H1 (cell line): Measurements from ENCODE around the gene OR10V1. TPM values are rescaled to one million over a fixed set of nuclear protein-coding genes. Genes with fewer than 3 reads are reported as not detected.
A peak's percentile ranks its signal among the peaks of the same experiment; 100 is the strongest.

ENCODE experiments used
- CTCF ChIA-PET: fragments of 300-600 bp; sonication (Branson Sonifier 250); formaldehyde crosslinking; loops from one replicate; lab custom pipeline; 2021; ENCODE audit not compliant: partially characterized antibody; lab: Charles Lee
- POLR2A ChIA-PET: fragments of 300-600 bp; sonication (Branson Sonifier 250); formaldehyde crosslinking; loops from one replicate; lab custom pipeline; 2021; ENCODE audit warnings: inconsistent platforms; ENCODE audit not compliant: partially characterized antibody; lab: Charles Lee
- DNase-seq, 2 experiments: peaks; one replicate each; pipeline versions ENCODE4 v3.0.0 to v3.0.0-alpha.2; 2010 to 2022; ENCODE audit warnings: low spot score in 2 of 2, low read depth in 1 of 2, mixed read lengths in 1 of 2
- FAIRE-seq: peaks from 2 replicates; lab custom pipeline; 2011; peaks lifted over from hg19 to GRCh38; lab: Jason Lieb, UNC
- H2AFZ ChIP-seq: 2 replicates; pipeline ENCODE4 v1.8.1; 2012; ENCODE audit warnings: low read length, inconsistent platforms
- H2AK5ac ChIP-seq: 2 replicates; pipeline ENCODE4 v1.6.1; 2013; ENCODE audit warnings: low read depth, low read length
- H2BK120ac ChIP-seq: replicated peaks from 2 replicates; pipeline ENCODE3; 2013; ENCODE audit warnings: low read depth, low read length, inconsistent platforms
- H2BK12ac ChIP-seq: 2 replicates; pipeline ENCODE4 v1.6.1; 2013; ENCODE audit warnings: low read depth, low read length
- H2BK15ac ChIP-seq: 2 replicates; pipeline ENCODE4 v1.6.1; 2013; ENCODE audit warnings: low read length
- H2BK20ac ChIP-seq: 2 replicates; pipeline ENCODE4 v1.6.1; 2013; ENCODE audit warnings: low read length
- H2BK5ac ChIP-seq: 2 replicates; pipeline ENCODE4 v1.6.1; 2013; ENCODE audit warnings: low read depth, low read length
- H3K14ac ChIP-seq: 2 replicates; pipeline ENCODE4 v1.6.1; 2013; ENCODE audit warnings: inconsistent platforms; ENCODE audit not compliant: insufficient read length
- H3K18ac ChIP-seq: 2 replicates; pipeline ENCODE4 v1.6.1; 2013; ENCODE audit warnings: low read length; ENCODE audit errors: extremely low read depth
- H3K23ac ChIP-seq: 2 replicates; pipeline ENCODE4 v1.6.1; 2013; ENCODE audit warnings: inconsistent platforms; ENCODE audit not compliant: insufficient read length
- H3K23me2 ChIP-seq: 2 replicates; pipeline ENCODE4 v1.6.1; 2013; ENCODE audit warnings: low read depth, low read length
- H3K27ac ChIP-seq: 2 replicates; pipeline ENCODE4 v1.6.1; 2011; ENCODE audit warnings: low read depth, low read length, inconsistent platforms
- H3K27me3 ChIP-seq, 4 experiments: replicated peaks in 1 of 4; 1 replicate in 1 of 4; 2 replicates in 3 of 4; pipeline versions ENCODE4 v1.6.1 to v1.8.1; 2011 to 2013; ENCODE audit warnings: low read length in 3 of 4, mild to moderate bottlenecking in 3 of 4, inconsistent platforms in 2 of 4, mixed read lengths in 2 of 4, moderate library complexity in 1 of 4; ENCODE audit not compliant: control insufficient read depth in 3 of 4, insufficient read depth in 3 of 4; ENCODE audit errors: extremely low read depth in 1 of 4
- H3K36me3 ChIP-seq, 4 experiments: 2 replicates each; pipeline versions ENCODE4 v1.6.1 to v1.8.1; 2011 to 2013; ENCODE audit warnings: mild to moderate bottlenecking in 4 of 4, low read length in 3 of 4, moderate library complexity in 2 of 4, control low read depth in 1 of 4, inconsistent platforms in 1 of 4; ENCODE audit not compliant: insufficient read depth in 4 of 4, control insufficient read depth in 2 of 4
- H3K4ac ChIP-seq: replicated peaks from 2 replicates; pipeline ENCODE3; 2013; ENCODE audit warnings: low read length, low read depth, mixed read lengths, inconsistent platforms; ENCODE audit not compliant: insufficient read length
- H3K4me1 ChIP-seq, 4 experiments: replicated peaks in 1 of 4; 1 replicate in 1 of 4; 2 replicates in 3 of 4; pipeline versions ENCODE4 v1.6.1 to v1.8.1; 2011 to 2013; ENCODE audit warnings: low read length in 3 of 4, inconsistent platforms in 2 of 4, mixed read lengths in 1 of 4; ENCODE audit not compliant: insufficient read depth in 4 of 4, control insufficient read depth in 3 of 4
- H3K4me2 ChIP-seq, 2 experiments: 2 replicates each; pipeline versions ENCODE4 v1.6.1 to v1.8.1; 2011 to 2013; ENCODE audit warnings: low read depth in 2 of 2, low read length in 2 of 2, control low read depth in 1 of 2, inconsistent platforms in 1 of 2, mild to moderate bottlenecking in 1 of 2; ENCODE audit not compliant: insufficient read depth in 1 of 2
- H3K4me3 ChIP-seq, 4 experiments: fragments of 200-600, 300-600 bp in 1 of 4; sonication (generic), shearing (Covaris generic), sonication (Bioruptor Twin) in 1 of 4; 2 replicates each; pipeline versions ENCODE4 v1.5.1 to v1.8.1; 2011 to 2016; ENCODE audit warnings: low read length in 4 of 4, low read depth in 3 of 4, control low read depth in 2 of 4, inconsistent platforms in 2 of 4, mild to moderate bottlenecking in 2 of 4, mixed read lengths in 1 of 4, moderate library complexity in 1 of 4; ENCODE audit not compliant: insufficient read depth in 2 of 4; ENCODE audit errors: extremely low read depth in 1 of 4
- H3K56ac ChIP-seq: replicated peaks from 2 replicates; pipeline ENCODE3; 2013; ENCODE audit warnings: low read depth, mild to moderate bottlenecking, mixed read lengths, low read length, inconsistent platforms; ENCODE audit not compliant: insufficient read length
- H3K79me1 ChIP-seq: 2 replicates; pipeline ENCODE4 v1.6.1; 2013; ENCODE audit warnings: low read depth, low read length, control low read depth
- H3K79me2 ChIP-seq, 2 experiments: 2 replicates each; pipeline versions ENCODE4 v1.6.1 to v1.8.1; 2012 to 2013; ENCODE audit warnings: low read length in 2 of 2, mild to moderate bottlenecking in 2 of 2, inconsistent platforms in 1 of 2; ENCODE audit not compliant: insufficient read depth in 2 of 2, control insufficient read depth in 1 of 2
- H3K9ac ChIP-seq, 4 experiments: replicated peaks in 1 of 4; 1 replicate in 1 of 4; 2 replicates in 3 of 4; pipeline versions ENCODE4 v1.6.1 to v1.8.1; 2011 to 2013; ENCODE audit warnings: low read depth in 3 of 4, low read length in 3 of 4, control low read depth in 2 of 4, mild to moderate bottlenecking in 2 of 4, moderate library complexity in 2 of 4, inconsistent platforms in 1 of 4; ENCODE audit errors: extremely low read depth in 1 of 4
- H3K9me3 ChIP-seq, 2 experiments: 2 replicates each; pipeline versions ENCODE4 v1.6.1 to v1.8.1; 2012 to 2013; ENCODE audit warnings: mild to moderate bottlenecking in 2 of 2, moderate library complexity in 2 of 2, control low read depth in 1 of 2, inconsistent platforms in 1 of 2, low read depth in 1 of 2, low read length in 1 of 2, mixed read lengths in 1 of 2; ENCODE audit not compliant: insufficient read depth in 2 of 2
- H4K20me1 ChIP-seq, 2 experiments: replicated peaks in 1 of 2; 2 replicates each; pipeline versions ENCODE3 to v1.8.1; 2011 to 2013; ENCODE audit warnings: inconsistent platforms in 2 of 2, low read length in 2 of 2, mild to moderate bottlenecking in 1 of 2; ENCODE audit not compliant: insufficient read depth in 2 of 2, control insufficient read depth in 1 of 2
- H4K5ac ChIP-seq: 2 replicates; pipeline ENCODE4 v1.6.1; 2013; ENCODE audit warnings: low read length, low read depth, mixed read lengths, inconsistent platforms; ENCODE audit not compliant: insufficient read length
- H4K8ac ChIP-seq: 2 replicates; pipeline ENCODE4 v1.8.0; 2013; ENCODE audit warnings: mild to moderate bottlenecking, moderate library complexity, low read length, inconsistent platforms; ENCODE audit not compliant: insufficient read depth; ENCODE audit errors: extremely low read depth
- H4K91ac ChIP-seq: replicated peaks from 2 replicates; pipeline ENCODE3; 2013; ENCODE audit warnings: low read length, mixed read lengths, inconsistent platforms; ENCODE audit not compliant: insufficient read length
- CBX5 ChIP-seq: fragments of 300-800, 300-1000 bp; sonication (generic); IDR thresholded peaks from 2 replicates; pipeline ENCODE4 v1.7.1; 2016; ENCODE audit warnings: antibody characterized with exemption, low read length, low read depth
- GTF2F1 ChIP-seq: IDR thresholded peaks from 2 replicates; pipeline ENCODE4 v1.6.1; 2012; ENCODE audit warnings: low read depth, low read length, improper control_type of control experiment, borderline replicate concordance
- HDAC2 ChIP-seq, 2 experiments: fragments of 300-600 bp in 1 of 2; sonication (generic) in 1 of 2; IDR thresholded peaks; 2 replicates each; pipeline ENCODE4 v1.6.1; 2011 to 2012; ENCODE audit warnings: low read depth in 2 of 2, low read length in 2 of 2, mild to moderate bottlenecking in 2 of 2, moderate library complexity in 2 of 2, borderline replicate concordance in 1 of 2, inconsistent platforms in 1 of 2
- JUND ChIP-seq: IDR thresholded peaks from 2 replicates; pipeline ENCODE4 v1.6.1; 2011; ENCODE audit warnings: mild to moderate bottlenecking, improper control_type of control experiment, low read length
- POLR2AphosphoS5 ChIP-seq: IDR thresholded peaks from 2 replicates; pipeline ENCODE4 v1.6.1; 2011; ENCODE audit warnings: low read depth, low read length
- POU5F1 ChIP-seq: IDR thresholded peaks from 2 replicates; pipeline ENCODE4 v1.6.1; 2011; ENCODE audit warnings: low read depth, mild to moderate bottlenecking, low read length, moderate library complexity
- RAD21 ChIP-seq, 2 experiments: IDR thresholded peaks in 1 of 2; conservative IDR thresholded peaks in 1 of 2; 2 replicates each; pipeline ENCODE4 v1.6.1; 2011; ENCODE audit warnings: low read depth in 2 of 2, low read length in 2 of 2, improper control_type of control experiment in 1 of 2, inconsistent platforms in 1 of 2, mild to moderate bottlenecking in 1 of 2, moderate library complexity in 1 of 2
- SAP30 ChIP-seq: fragments of 300-600 bp; sonication (generic); IDR thresholded peaks from 2 replicates; pipeline ENCODE4 v1.7.1; 2012; ENCODE audit warnings: low read length, moderate library complexity, mild to moderate bottlenecking, inconsistent platforms; ENCODE audit not compliant: insufficient read depth, insufficient replicate concordance
- SIN3A ChIP-seq, 2 experiments: IDR thresholded peaks in 1 of 2; conservative IDR thresholded peaks in 1 of 2; 2 replicates each; pipeline ENCODE4 v1.6.1; 2011 to 2012; ENCODE audit warnings: low read length in 2 of 2, improper control_type of control experiment in 1 of 2, low read depth in 1 of 2, mild to moderate bottlenecking in 1 of 2
- SRF ChIP-seq: IDR thresholded peaks from 2 replicates; pipeline ENCODE4 v1.6.1; 2011; ENCODE audit warnings: mild to moderate bottlenecking, low read depth, low read length, moderate library complexity
- TBP ChIP-seq: IDR thresholded peaks from 2 replicates; pipeline ENCODE4 v1.6.1; 2011; ENCODE audit warnings: low read depth, low read length, improper control_type of control experiment
- WGBS, 2 experiments: shearing (Covaris generic) in 1 of 2; methylation state at CpG; one replicate each; pipeline versions ENCODE4 v1.1.6 to v1.1.7; 2013 to 2015; ENCODE audit warnings: low lambda C conversion rate in 2 of 2, mixed read lengths in 2 of 2, inconsistent platforms in 1 of 2, low coverage in 1 of 2, missing lambda C conversion rate in 1 of 2; ENCODE audit not compliant: insufficient replicate concordance in 2 of 2, insufficient coverage in 1 of 2, insufficient read length in 1 of 2; ENCODE audit errors: extremely low coverage in 1 of 2, missing lambda C conversion rate in 1 of 2; 5-methylcytosine and 5-hydroxymethylcytosine counted together
- polyA plus RNA-seq, 7 experiments: library from polyadenylated mRNA; depleted of rRNA in 3 of 7; stranded (reverse) in 5 of 7; unstranded in 2 of 7; fragments of >200 nt in 5 of 7; fragments of 200-250 nt in 2 of 7; gene quantifications; 1 replicate in 5 of 7; 2 replicates in 1 of 7; 4 replicates in 1 of 7; pipeline versions ENCODE4 v1.2.1 to v1.2.3, GENCODE V29; 2011 to 2013; ENCODE audit warnings: missing spikeins in 2 of 7, mixed read lengths in 2 of 7
- total RNA-seq: library from RNA; stranded (reverse); fragmentation: NEBNext Ultra II Directional; extraction: Animal tissue kit (Norgen Biotek cat#: 25700); gene quantifications from 2 replicates; pipeline ENCODE4 v1.2.1, GENCODE V29; 2021

Gene OR10V1
- total and polyA plus RNA-seq, 2 of the 8 experiments (the other 6 are each of a cell fraction or from before 2014, with no cell fraction given) = not detected

DNA sequence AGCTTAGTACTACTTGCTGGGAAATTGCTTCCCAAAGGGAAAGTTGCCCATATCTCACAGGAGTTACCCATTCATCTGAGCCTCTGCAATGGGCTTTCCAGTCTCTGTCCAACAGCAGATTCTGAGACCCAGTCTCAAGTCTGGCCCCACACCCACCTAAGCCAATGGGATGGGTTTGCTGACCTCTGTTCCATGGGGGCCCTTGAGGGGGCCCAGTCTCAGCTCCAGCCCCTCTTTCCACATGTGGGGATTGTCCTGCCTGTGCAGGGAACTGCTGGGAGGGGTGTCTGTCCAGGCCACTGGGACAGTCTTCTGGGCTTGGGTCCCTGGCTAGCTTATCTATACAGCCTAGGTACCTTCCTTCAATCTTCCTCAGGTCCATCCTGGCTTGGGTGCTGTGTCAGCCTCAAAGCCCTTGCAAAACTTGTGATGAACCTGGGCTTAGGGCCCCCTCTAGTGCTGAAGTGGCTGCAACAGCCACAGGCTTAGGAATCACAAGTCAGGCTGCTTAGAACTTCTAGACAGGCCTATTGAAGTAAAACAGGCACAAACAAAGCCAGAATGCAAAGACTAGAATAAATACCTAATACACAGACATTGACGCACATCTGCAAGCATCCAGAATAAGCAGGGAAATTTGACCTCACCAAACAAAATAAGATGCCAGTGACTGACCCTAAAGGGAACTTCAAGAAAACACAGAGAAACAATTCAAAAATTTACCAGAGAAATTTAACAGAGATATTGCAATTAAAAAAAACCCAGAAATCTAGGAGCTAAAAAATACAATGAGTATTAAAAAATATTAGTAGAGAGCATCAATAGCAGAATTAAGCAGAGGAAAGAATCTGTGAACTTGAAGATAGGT is 33.1 kb downstream of the OR10V1 start:
- WGBS, 2 experiments = 55% methylated on average over 1 of the region's 1 CpG; no CpG with 5 or more reads in 1 of the 2 experiments
- Histone ChIP-seq H3K4ac (no peak overlapping the region), H3K18ac (no peak overlapping the region), H3K4me3 (no peak overlapping the region), H3K4me2 (no peak overlapping the region), H3K27me3 (no peaks in the 10 kb centered on the region), H4K20me1 (no peaks in the 10 kb centered on the region), H3K14ac (no peak overlapping the region), H3K9ac (no peak overlapping the region), H2BK20ac (no peak overlapping the region), H3K56ac (no peak overlapping the region), H4K91ac (no peak overlapping the region), H3K4me1 (0 out of 7 replicates have a peak, but pooled peaks cover 0 to 3% (median 0%) of the 10 kb centered on the region in 4 experiments), H2BK120ac (no peak overlapping the region), H3K23me2 (no peaks in the 10 kb centered on the region), H3K79me1 (no peaks in the 10 kb centered on the region), H2BK15ac (no peak overlapping the region), H3K9me3 (no peaks in the 10 kb centered on the region), H2BK5ac (no peak overlapping the region), H2AK5ac (peak overlapping the region; percentile 29; the same call in 1 of the 2 replicates), H3K23ac (no peak overlapping the region), H4K8ac (peak overlapping the region; percentile 86), H3K79me2 (no peaks in the 10 kb centered on the region), H2AFZ (peak overlapping the region; percentile 77; the same call in 1 of the 2 replicates), H3K27ac (no peak overlapping the region), H2BK12ac (no peak overlapping the region), H3K36me3 (no peaks in the 10 kb centered on the region), H4K5ac (no peak overlapping the region)
- POLR2A ChIA-PET = no interaction called here
- CTCF ChIA-PET = interaction anchor here (0.6 to 3.0 kb wide), 19 partner anchors 9 to 417 kb away, joined by 3 to 11 read pairs (median 4); partner anchors contain the start of genes OSBP and PATL1
- DNase-seq (peak; percentile 59 to 67), FAIRE-seq (peak; percentile 84)
- no peak for TF ChIP-seq TBP
- TF ChIP-seq CBX5 = no peak
- no peak for TF ChIP-seq HDAC2 (IDR thresholded peaks at IDR 0.05; ENCODE audit: borderline replicate concordance in 1 of 2, low read depth in 2 of 2, low read length in 2 of 2)
- no peak for TF ChIP-seq SAP30
- no peak for TF ChIP-seq SRF
- TF ChIP-seq JUND = no peak
- no peak for TF ChIP-seq GTF2F1
- no peak for TF ChIP-seq POU5F1
- TF ChIP-seq RAD21 (IDR thresholded peaks at IDR 0.05 in 1 of 2, conservative IDR thresholded peaks at IDR 0.05 in 1 of 2; ENCODE audit: low read depth in 2 of 2, low read length in 2 of 2) = peak; percentile 93 to 94
- TF ChIP-seq POLR2AphosphoS5 = no peak
- TF ChIP-seq SIN3A (conservative IDR thresholded peaks at IDR 0.05 in 1 of 2, IDR thresholded peaks at IDR 0.05 in 1 of 2; ENCODE audit: low read depth in 1 of 2, low read length in 2 of 2) = no peak
